Parathyroid adenoma (tissue), 2 donors: ENCODE data around the gene NDUFS2.

Experiments
- H2AFZ ChIP-seq: fragments of 300-600 bp; sonication (generic); one replicate; pipeline ENCODE4 v1.7.0; 2017; ENCODE audit warnings: antibody characterized with exemption, mild to moderate bottlenecking
- H3K27ac ChIP-seq: fragments of 300-600 bp; sonication (generic); one replicate; pipeline ENCODE4 v1.7.0; 2017
- H3K27me3 ChIP-seq: fragments of 300-600 bp; sonication (generic); one replicate; pipeline ENCODE4 v1.7.0; 2017; ENCODE audit warnings: low read length; ENCODE audit not compliant: control insufficient read depth, insufficient read depth
- H3K36me3 ChIP-seq: fragments of 300-600 bp; sonication (generic); one replicate; pipeline ENCODE4 v1.7.0; 2017; ENCODE audit warnings: low read length; ENCODE audit not compliant: control insufficient read depth, insufficient read depth
- H3K4me1 ChIP-seq: fragments of 300-600 bp; sonication (generic); one replicate; pipeline ENCODE4 v1.7.0; 2017; ENCODE audit warnings: control low read depth
- H3K4me2 ChIP-seq: fragments of 300-600 bp; sonication (generic); one replicate; pipeline ENCODE4 v1.7.0; 2017; ENCODE audit warnings: low read length
- H3K4me3 ChIP-seq: fragments of 300-600 bp; sonication (generic); one replicate; pipeline ENCODE4 v1.7.0; 2017; ENCODE audit warnings: low read depth, low read length
- H3K79me2 ChIP-seq: fragments of 300-600 bp; sonication (generic); one replicate; pipeline ENCODE4 v1.7.0; 2017; ENCODE audit warnings: control low read depth
- H3K9ac ChIP-seq: fragments of 300-600 bp; sonication (generic); one replicate; pipeline ENCODE4 v1.7.0; 2017; ENCODE audit warnings: mild to moderate bottlenecking
- H3K9me3 ChIP-seq: fragments of 300-600 bp; sonication (generic); one replicate; pipeline ENCODE4 v1.7.0; 2017; ENCODE audit warnings: low read length; ENCODE audit not compliant: control insufficient read depth
- TF ChIP-seq, protein P1 (sequence below): fragments of 300-600 bp; sonication (generic); IDR thresholded peaks from one replicate; pipeline ENCODE4 v1.7.0; 2017; ENCODE audit warnings: antibody characterized with exemption, mild to moderate bottlenecking
- donor health status: primary hyperparathyroidism.

The NDUFS2 gene

DNA sequence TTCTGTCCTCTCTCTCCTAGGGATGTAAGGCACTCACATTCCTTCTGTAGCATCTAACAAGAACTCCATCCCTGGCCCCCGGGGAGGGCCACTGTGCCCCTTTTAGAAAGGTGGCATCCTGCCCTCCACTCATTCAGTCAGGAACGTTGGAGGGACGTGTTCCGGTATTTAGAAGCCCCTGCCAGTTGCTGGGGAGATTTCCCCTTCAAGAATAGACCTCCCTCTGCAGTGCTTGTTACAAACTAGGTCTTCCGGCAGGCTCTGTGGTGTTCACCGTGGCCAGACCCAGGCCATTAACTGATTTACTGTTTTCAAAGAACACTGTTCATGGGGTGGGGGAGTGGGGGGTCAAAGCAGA, 57.2 kb downstream of the NDUFS2 start:
- Histone ChIP-seq H3K9me3 (no peaks in the 10 kb centered on the region), H3K9ac (no peak overlapping the region), H3K27ac (no peak overlapping the region), H3K4me3 (no peak overlapping the region), H3K27me3 (no peaks in the 10 kb centered on the region), H3K4me2 (no peak overlapping the region), H3K79me2 (no peaks in the 10 kb centered on the region), H2AFZ (no peak overlapping the region), H3K36me3 (no peaks in the 10 kb centered on the region), H3K4me1 (peaks cover 4% of the 10 kb centered on the region)
- TF ChIP-seq, protein P1, sequence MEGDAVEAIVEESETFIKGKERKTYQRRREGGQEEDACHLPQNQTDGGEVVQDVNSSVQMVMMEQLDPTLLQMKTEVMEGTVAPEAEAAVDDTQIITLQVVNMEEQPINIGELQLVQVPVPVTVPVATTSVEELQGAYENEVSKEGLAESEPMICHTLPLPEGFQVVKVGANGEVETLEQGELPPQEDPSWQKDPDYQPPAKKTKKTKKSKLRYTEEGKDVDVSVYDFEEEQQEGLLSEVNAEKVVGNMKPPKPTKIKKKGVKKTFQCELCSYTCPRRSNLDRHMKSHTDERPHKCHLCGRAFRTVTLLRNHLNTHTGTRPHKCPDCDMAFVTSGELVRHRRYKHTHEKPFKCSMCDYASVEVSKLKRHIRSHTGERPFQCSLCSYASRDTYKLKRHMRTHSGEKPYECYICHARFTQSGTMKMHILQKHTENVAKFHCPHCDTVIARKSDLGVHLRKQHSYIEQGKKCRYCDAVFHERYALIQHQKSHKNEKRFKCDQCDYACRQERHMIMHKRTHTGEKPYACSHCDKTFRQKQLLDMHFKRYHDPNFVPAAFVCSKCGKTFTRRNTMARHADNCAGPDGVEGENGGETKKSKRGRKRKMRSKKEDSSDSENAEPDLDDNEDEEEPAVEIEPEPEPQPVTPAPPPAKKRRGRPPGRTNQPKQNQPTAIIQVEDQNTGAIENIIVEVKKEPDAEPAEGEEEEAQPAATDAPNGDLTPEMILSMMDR = no peak

DNA sequence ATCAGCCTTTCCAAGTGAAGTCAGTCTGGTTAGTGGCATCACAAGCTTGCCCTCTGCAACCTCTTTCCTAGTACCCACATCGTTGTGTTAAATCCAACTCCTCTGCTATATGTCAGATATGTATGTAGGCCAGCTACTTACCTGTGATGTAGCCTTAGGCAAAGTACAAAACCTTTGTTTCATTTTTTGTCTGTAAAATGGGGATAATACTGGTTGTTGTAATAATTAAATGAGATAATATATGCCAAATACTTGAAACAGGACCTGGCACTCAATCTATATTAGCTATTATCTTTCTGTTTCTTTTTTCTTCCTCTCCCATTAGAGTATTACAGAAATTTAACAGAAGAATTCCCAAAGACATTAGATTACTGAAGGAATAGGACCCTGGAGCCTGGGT, 57.6 kb downstream of the NDUFS2 start:
- TF ChIP-seq, protein P1 = no peak
- no peak overlapping the region for H3K9ac ChIP-seq
- H2AFZ ChIP-seq = no peak overlapping the region
- H3K4me3 ChIP-seq = no peak overlapping the region
- no peaks in the 10 kb centered on the region for H3K79me2 ChIP-seq
- H3K27ac ChIP-seq = no peak overlapping the region
- H3K36me3 ChIP-seq = no peaks in the 10 kb centered on the region
- no peaks in the 10 kb centered on the region for H3K9me3 ChIP-seq
- peaks cover 4% of the 10 kb centered on the region for H3K4me1 ChIP-seq
- H3K27me3 ChIP-seq = no peaks in the 10 kb centered on the region
- H3K4me2 ChIP-seq = no peak overlapping the region

GRCh38 chr1:161260376-161261260, 58.5 kb downstream of the NDUFS2 start:
- peak overlapping the region; percentile 28 for H3K4me2 ChIP-seq
- no peak overlapping the region for H2AFZ ChIP-seq
- H3K27me3 ChIP-seq = no peaks in the 10 kb centered on the region
- H3K9me3 ChIP-seq = no peaks in the 10 kb centered on the region
- H3K36me3 ChIP-seq = no peaks in the 10 kb centered on the region
- H3K79me2 ChIP-seq = no peaks in the 10 kb centered on the region
- TF ChIP-seq, protein P1 = no peak
- no peak overlapping the region for H3K27ac ChIP-seq
- H3K4me3 ChIP-seq = no peak overlapping the region
- peaks cover 4% of the 10 kb centered on the region for H3K4me1 ChIP-seq
- no peak overlapping the region for H3K9ac ChIP-seq

DNA sequence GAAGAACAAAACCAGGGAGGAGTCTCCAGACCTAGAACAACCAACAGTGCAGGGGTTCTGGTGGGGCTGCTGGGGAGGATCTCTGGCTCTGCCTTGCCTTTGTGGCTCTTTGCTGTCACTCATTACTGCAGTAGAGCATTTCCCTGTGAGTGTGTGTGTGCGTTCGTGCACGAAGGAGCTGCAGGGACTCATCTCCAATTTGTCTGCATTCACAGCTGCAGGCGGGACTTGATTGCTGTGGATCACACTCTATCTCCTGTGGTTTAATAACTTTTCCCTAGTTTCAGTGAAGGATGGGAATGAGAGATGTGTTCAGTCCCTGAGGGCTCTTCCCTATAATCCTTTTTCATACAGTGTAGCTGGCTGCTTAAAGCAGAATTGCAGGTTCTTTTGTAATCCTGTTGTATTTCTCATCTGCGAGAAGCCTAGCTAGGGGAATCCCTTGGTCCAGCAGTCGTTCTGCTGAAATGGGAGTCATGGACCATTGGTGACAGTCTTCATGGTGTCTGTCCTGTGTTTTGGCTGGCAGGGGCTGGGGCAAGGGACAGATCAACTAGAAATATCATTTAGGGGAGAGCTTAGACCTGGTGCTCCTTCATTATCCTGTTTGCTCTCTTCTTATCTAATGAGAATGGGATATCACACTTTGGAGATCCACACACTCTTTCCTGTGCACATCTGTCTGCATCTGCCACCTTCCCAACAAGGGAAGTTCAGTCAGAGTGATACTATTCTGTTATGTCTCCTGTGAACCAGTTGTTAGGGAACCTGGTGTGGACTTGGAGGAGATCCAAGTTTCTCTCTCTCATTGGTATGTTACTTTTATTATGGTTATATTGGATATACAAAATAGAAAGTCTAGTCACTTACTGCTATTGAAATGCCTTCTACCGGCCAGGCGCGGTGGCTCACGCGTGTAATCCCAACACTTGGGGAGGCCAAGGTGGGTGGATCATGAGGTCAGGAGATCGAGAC, 59.4 kb downstream of the NDUFS2 start:
- Histone ChIP-seq H3K36me3 (no peaks in the 10 kb centered on the region), H3K4me2 (peak overlapping the region; percentile 28), H3K4me3 (no peak overlapping the region), H3K27ac (no peak overlapping the region), H3K27me3 (no peaks in the 10 kb centered on the region), H2AFZ (peak overlapping the region; percentile 14), H3K9ac (no peak overlapping the region), H3K9me3 (no peaks in the 10 kb centered on the region), H3K79me2 (no peaks in the 10 kb centered on the region), H3K4me1 (peaks cover 4% of the 10 kb centered on the region)
- TF ChIP-seq, protein P1 = no peak
